ENCODE data around the gene SLC5A3. TPM values are rescaled to one million over a fixed set of nuclear protein-coding genes. Genes with fewer than 3 reads are reported as not detected.

Gene SLC5A3
- total and polyA plus RNA-seq, 12 donors: 2.3 to 63.9 (median 37.4) TPM

- Histone ChIP-seq H3K4me3 (no peak overlapping the region), H3K4me1 (replicated peaks in 1 of 2) (no peaks in the 10 kb centered on the region), H3K9me3 (replicated peaks in 1 of 3) (no peaks in the 10 kb centered on the region), H3K27me3 (no peaks in the 10 kb centered on the region), H3K27ac (no peak overlapping the region), H3K36me3 (replicated peaks in 1 of 2) (no peaks in the 10 kb centered on the region)
- TF ChIP-seq CTCF (IDR thresholded peaks at IDR 0.05): no peak
- no peak for TF ChIP-seq POLR2A (IDR thresholded peaks at IDR 0.05)
- intact Hi-C loops (cut with DNase I): no loop called here
- no peak for DNase-seq
- WGBS, 4 donors: 84 to 91% (median 88%) methylated on average over 4 of the region's 4 CpGs
These were observed 30.0 kb upstream of the SLC5A3 start for GRCh38 chr21:34043333-34043732.

DNA sequence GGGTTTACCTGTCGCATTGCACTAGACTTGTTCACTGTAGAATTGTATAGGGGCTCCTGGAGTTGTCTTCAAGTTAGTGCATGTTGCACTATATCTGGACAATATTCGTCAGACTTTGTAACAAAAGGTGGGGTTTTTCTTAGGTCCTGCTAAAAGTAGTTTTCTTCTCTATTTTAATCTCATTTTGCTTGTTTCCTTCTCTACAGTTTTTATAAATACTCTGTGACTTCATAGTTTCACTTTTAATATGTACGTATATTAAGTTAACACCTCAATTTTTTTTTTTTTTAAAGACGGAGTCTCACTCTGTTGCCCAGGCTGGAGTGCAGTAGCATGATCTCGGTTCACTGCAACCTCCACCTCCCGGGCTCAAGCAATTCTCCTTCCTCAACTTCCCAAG, 26.5 kb upstream of the SLC5A3 start:
- intact Hi-C loops (cut with DNase I): no loop called here
- WGBS, 4 donors: 80 to 88% (median 82%) methylated on average over 6 of the region's 6 CpGs
- H3K27ac ChIP-seq: no peak overlapping the region
- H3K4me3 ChIP-seq: no peak overlapping the region
- no peaks in the 10 kb centered on the region for H3K4me1 ChIP-seq (replicated peaks in 1 of 2)
- H3K36me3 ChIP-seq (replicated peaks in 1 of 2): no peaks in the 10 kb centered on the region
- H3K9me3 ChIP-seq (replicated peaks in 1 of 3): no peaks in the 10 kb centered on the region
- DNase-seq: no peak
- no peak for TF ChIP-seq POLR2A (IDR thresholded peaks at IDR 0.05)
- no peaks in the 10 kb centered on the region for H3K27me3 ChIP-seq

DNA sequence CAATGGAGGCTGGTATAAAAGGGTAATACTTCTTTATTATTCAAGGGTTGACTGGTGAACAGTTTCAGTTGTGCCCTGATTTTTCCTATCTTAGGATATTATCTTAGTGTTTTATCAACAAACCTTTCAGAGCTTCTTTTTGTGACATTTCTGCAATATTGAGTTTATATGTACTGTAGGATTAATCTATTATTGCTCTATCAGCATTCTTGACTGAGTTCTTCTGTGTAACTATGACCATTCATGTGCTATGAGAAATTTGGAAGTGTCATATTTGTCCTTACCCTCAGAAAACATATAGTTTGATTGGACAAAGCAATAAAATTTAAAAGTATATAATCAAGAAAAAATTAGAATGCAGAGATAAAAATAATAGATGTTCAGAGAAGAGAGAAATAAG, 25.5 kb upstream of the SLC5A3 start:
- no peak for DNase-seq
- no peaks in the 10 kb centered on the region for H3K27me3 ChIP-seq
- H3K27ac ChIP-seq: no peak overlapping the region
- TF ChIP-seq POLR2A (IDR thresholded peaks at IDR 0.05) (no peak), CTCF (IDR thresholded peaks at IDR 0.05) (no peak)
- intact Hi-C loops (cut with DNase I): no loop called here
- H3K36me3 ChIP-seq (replicated peaks in 1 of 2): no peaks in the 10 kb centered on the region
- H3K9me3 ChIP-seq (replicated peaks in 1 of 3): no peaks in the 10 kb centered on the region
- H3K4me3 ChIP-seq: no peak overlapping the region
- H3K4me1 ChIP-seq (replicated peaks in 1 of 2): no peaks in the 10 kb centered on the region

- intact Hi-C loops (cut with DNase I): no loop called here
- 66 to 87% (median 79%) methylated on average over 5 of the region's 5 CpGs for WGBS, 4 donors
These were observed 21.2 kb upstream of the SLC5A3 start for GRCh38 chr21:34052171-34052570.

More at GRCh38 chr21:34052171-34052570, 21.2 kb upstream of the SLC5A3 start:
- Histone ChIP-seq H3K4me1 (replicated peaks in 1 of 2) (no peaks in the 10 kb centered on the region), H3K27me3 (no peaks in the 10 kb centered on the region), H3K36me3 (replicated peaks in 1 of 2) (no peaks in the 10 kb centered on the region), H3K27ac (no peak overlapping the region), H3K9me3 (replicated peaks in 1 of 3) (no peaks in the 10 kb centered on the region), H3K4me3 (no peak overlapping the region)
- DNase-seq: peak in 1 of 7 donors; percentile 6
- TF ChIP-seq POLR2A (IDR thresholded peaks at IDR 0.05) (no peak), CTCF (IDR thresholded peaks at IDR 0.05) (no peak)
